ENCODE data around the gene LEUTX.

DNA sequence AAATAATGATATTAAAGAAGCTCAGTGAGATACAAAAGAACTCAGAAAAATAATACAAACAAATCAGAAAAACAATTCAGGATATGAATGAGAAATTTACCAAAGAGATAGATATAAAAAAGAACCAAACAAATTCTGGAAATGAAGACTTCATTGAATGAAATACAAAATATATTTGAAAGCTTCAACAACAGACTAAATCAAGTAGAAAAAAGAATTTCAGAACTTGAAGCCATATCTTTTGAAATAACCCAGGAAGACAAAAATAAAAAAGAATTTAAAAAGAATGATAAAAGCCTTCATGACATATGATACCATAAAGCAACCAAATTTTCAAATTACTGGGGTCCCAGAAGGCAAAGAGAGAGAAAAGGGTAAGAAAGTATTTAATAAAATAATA, 9.6 kb downstream of the LEUTX start:
- TF ChIP-seq YY1 (IDR thresholded peaks at IDR 0.05; ENCODE audit: insufficient read depth, insufficient read length) (no peak), ZNF274 (IDR thresholded peaks at IDR 0.05; ENCODE audit: low read depth, low read length) (no peak)

Data from NT2/D1 (cell line).